C4-2B (cell line): ENCODE measurements around the gene WDR89.

Experiments used
- CTCF ChIP-seq: fragments of 450-650 bp; conservative IDR thresholded peaks from 2 replicates; pipeline ENCODE4 v1.5.1; 2017; ENCODE audit warnings: mild to moderate bottlenecking
- ZFX ChIP-seq: fragments of 450-650 bp; IDR thresholded peaks from 2 replicates; pipeline ENCODE4 v1.6.1; 2017

DNA sequence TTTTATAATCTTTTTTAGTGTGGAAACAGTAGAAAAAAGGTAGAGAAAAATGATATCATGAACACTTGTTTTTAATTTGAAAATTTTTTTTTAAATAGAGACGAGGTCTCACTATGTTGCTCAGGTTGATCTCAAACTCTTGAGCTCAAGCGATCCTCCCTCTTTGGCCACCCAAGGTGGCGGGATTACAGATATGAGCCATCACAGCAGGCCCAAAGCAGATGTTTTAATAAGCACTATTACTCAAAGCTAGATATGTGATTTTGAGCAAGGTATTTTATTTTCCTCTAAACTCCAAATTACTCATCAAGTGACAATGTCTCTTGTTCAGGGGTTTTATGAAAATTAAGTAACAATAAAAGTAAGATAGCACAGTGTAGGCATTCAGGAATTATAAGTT is 10.7 kb upstream of the WDR89 start:
- no peak for TF ChIP-seq CTCF
- no peak for TF ChIP-seq ZFX
